ENCODE results near the gene NEMF.
"Not testable (repeated sequence)": the region's sequence is repeated elsewhere in the genome, so short reads cannot be mapped to it uniquely, and the experiment has no call there.

The NEMF gene

GRCh38 chr14:49879646-49880204 is 27.1 kb upstream of the NEMF start:
- peak; percentile 80 for DNase-seq

DNA sequence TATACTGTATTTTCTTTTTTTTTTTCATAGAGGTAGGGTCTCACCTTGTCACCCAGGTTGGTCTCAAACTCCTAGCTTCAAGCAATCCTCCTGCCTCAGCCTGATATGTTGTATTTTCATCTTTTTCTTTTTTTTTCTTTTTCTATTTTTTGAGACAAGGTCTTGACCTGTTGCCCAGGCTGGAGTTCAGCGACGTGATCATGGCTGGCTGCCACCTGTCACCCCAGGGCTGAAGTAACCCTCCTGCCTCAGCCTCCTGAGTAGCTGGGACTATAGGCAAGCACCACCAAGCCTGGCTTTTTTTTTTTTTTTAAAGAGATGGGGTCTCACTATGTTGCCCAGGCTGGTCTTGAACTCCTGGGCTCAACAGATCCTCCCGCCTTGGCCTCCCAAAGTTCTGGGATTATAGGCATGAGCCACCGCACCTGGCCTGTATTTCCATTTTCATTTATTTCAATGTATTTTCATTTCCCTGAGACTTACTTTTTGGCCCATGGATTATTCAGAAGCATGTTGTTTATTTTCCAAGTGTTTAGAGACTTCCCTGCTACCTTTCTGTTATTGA is 24.1 kb upstream of the NEMF start:
- no peak for DNase-seq

DNA sequence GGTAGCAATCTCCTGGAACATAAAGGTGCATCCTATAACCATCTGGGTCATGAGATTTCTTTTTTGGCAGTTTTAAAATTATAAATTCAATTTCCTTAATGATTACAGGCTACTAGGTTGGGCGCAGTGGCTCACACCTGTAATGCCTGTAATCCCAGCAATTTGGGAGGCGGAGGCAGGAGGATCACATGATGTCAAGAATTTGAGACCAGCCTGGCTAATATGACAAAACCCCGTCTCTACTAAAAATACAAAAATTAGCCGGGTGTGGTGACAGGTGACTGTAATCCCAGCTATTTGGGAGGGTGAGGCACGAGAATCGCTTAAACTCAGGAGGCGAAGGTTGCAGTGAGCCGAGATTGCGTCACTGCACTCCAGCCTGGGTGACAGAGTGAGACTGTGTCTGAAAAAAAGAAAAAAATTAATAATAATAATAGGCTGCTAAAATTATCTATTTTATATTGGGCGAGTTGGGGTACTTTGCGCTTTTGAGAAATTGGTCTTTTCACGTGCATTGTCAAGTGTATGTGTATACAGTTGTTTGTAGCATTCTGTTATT is 23.1 kb upstream of the NEMF start:
- no peak for DNase-seq

DNA sequence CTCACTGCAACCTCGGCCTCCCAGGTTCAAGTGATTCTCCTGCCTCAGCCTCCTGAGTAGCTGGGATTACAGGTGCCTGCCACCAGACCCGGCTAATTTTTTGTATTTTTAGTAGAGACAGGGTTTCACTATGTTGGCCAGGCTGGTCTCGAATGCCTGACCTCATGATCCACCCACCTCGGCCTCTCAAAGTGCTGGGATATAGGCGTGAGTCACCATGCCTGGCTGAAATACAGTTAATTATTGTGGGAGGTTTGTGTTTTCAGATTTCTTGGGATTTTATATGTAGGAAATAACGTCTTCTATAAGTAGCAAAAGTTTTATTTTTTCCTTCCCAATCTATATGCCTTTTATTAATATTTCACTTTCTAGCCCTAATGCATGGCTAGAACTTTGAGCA is 21.0 kb upstream of the NEMF start:
- DNase-seq = not testable (repeated sequence)

- no peak for DNase-seq
These were observed 18.3 kb upstream of the NEMF start for GRCh38 chr14:49870908-49871307.

DNA sequence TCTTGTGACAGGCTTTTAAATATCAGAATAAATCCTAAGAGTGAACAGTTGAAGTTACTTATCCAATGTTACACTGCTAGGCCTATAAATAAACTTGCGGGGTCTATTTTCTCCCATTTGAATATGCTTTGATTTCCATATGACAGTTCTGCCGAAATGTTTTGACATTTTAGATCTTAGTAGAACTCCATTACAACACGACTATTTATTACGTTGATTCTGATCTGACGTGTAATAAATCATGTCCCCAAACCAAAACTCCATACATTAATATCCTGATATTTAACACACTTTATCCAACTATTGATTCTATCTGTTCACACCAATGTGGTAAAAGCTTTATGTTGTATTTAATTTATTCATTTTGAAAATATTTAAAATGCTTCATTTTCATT is 16.1 kb upstream of the NEMF start:
- DNase-seq = no peak

- peak; percentile 94 for DNase-seq
These were observed 15.5 kb upstream of the NEMF start for GRCh38 chr14:49867831-49868719.

GRCh38 chr14:49865431-49865859 is 12.9 kb upstream of the NEMF start:
- DNase-seq = peak; percentile 52

GRCh38 chr14:49863487-49864281 is 11.1 kb upstream of the NEMF start:
- DNase-seq = peak; percentile 5

GRCh38 chr14:49862089-49862673 is 9.6 kb upstream of the NEMF start:
- peak; percentile 73 for DNase-seq

GRCh38 chr14:49861699-49862088 is 9.1 kb upstream of the NEMF start:
- DNase-seq = peak; percentile 89

GRCh38 chr14:49860988-49861698 is 8.6 kb upstream of the NEMF start:
- no peak for DNase-seq

- no peak for DNase-seq
These were observed 5.8 kb upstream of the NEMF start for GRCh38 chr14:49858383-49858782.

GRCh38 chr14:49857427-49858003 is 4.9 kb upstream of the NEMF start:
- no peak for DNase-seq

- DNase-seq = peak; percentile 55
These were observed 1.2 kb upstream of the NEMF start for GRCh38 chr14:49853572-49854375.

DNA sequence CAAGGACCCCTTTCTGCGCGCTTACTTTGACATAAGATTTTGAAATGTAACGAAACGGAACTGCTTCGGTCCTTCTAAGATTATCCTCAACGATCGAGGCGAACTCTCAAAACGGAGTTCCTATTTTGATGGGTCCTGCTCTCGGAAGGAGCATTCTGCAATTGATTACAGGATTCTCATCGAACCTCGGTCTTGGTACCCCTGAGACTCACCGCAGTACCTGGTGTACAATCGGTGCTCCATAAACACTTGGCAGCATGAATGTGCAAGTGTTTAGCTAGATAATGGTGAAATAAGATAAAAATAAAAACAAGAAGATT is 530 bp upstream of the NEMF start:
- DNase-seq = no peak

DNA sequence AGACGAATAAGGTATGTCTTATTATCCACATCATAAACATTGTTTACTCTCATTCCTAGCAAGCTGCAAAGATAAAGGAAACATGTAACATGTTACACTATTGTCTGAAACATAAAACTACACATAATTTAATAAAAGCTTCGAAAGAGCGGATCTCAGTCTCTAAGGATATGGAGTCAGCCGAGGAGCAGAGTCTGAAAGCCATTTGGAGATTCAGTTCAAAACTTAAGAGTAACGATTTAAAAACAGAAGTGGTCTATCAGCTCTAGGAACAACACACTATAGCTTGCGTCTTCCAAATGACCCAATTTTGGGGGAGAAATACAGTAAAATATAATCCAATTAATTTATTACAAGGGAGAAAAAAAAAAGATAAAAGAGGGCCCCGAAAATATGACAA is 775 bp downstream of the NEMF start:
- DNase-seq = peak; percentile 3

GRCh38 chr14:49849213-49849847 is 3.3 kb downstream of the NEMF start:
- DNase-seq = no peak

DNA sequence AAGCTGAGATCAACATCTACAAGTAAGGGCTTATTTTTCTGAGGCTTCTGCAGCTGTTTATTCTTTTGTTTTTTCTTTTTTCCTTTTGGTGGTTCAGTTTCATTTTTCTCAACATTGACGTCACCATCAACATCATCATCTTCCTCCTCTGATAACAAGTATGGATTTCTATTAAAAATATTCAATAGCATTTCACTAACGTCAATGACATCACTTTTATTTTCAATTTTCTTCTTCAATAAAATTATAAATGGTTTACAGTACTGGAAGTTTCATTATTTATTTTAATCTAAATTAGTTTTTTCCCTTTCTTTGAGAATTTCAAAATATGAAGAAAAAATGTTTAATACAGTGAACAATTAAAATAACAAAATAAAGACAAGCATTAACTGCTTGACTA is 23.9 kb downstream of the NEMF start:
- no peak for DNase-seq

- DNase-seq = no peak
These were observed 32.4 kb downstream of the NEMF start for GRCh38 chr14:49820176-49820575.
